ENCODE data around the gene TTYH3.

GRCh38 chr7:2654059-2654458, 22.3 kb downstream of the TTYH3 start:
- TF ChIP-seq PKNOX1 (IDR thresholded peaks at IDR 0.05): no peak
- no peak for TF ChIP-seq TARDBP (IDR thresholded peaks at IDR 0.05)
- TF ChIP-seq L3MBTL2 (conservative IDR thresholded peaks at IDR 0.05): no peak
- no peak for TF ChIP-seq ELF4 (IDR thresholded peaks at IDR 0.05)
- no peak for TF ChIP-seq SP1 (IDR thresholded peaks at IDR 0.05)
- TF ChIP-seq FOXM1 (IDR thresholded peaks at IDR 0.05; ENCODE audit: borderline replicate concordance): no peak
- no peak for TF ChIP-seq NFRKB (IDR thresholded peaks at IDR 0.05)
- TF ChIP-seq FOXK2 (IDR thresholded peaks at IDR 0.05): no peak

All from HEK293T (cell line).